Endodermal cell (in vitro differentiated cells): Measurements from ENCODE around the gene ZNF398. TPM values are rescaled to one million over a fixed set of nuclear protein-coding genes. Genes with fewer than 3 reads are reported as not detected.

Experiments used
- DNase-seq: peaks from one replicate; pipeline ENCODE4 v3.0.0-alpha.2; 2017
- H3K27ac ChIP-seq: 2 replicates; pipeline ENCODE4 v1.5.1; 2013; ENCODE audit warnings: mild to moderate bottlenecking, low read depth, low read length, moderate library complexity
- H3K27me3 ChIP-seq: 2 replicates; pipeline ENCODE4 v1.6.1; 2013; ENCODE audit warnings: mild to moderate bottlenecking, low read length, moderate library complexity; ENCODE audit not compliant: insufficient read depth, control insufficient read depth, poor library complexity, severe bottlenecking
- H3K36me3 ChIP-seq: 2 replicates; pipeline ENCODE4 v1.7.0; 2013; ENCODE audit warnings: mild to moderate bottlenecking, low read length, moderate library complexity; ENCODE audit not compliant: control insufficient read depth, insufficient read depth
- H3K4me1 ChIP-seq: one replicate; pipeline ENCODE4 v1.7.0; 2013; ENCODE audit warnings: low read length; ENCODE audit not compliant: control insufficient read depth, insufficient read depth
- H3K4me3 ChIP-seq: 2 replicates; pipeline ENCODE4 v1.5.1; 2013; ENCODE audit warnings: mild to moderate bottlenecking, low read length, moderate library complexity
- H3K9ac ChIP-seq: 2 replicates; pipeline ENCODE4 v1.6.1; 2013; ENCODE audit warnings: mild to moderate bottlenecking, low read length, moderate library complexity; ENCODE audit not compliant: poor library complexity, severe bottlenecking; ENCODE audit errors: extremely low read depth
- H3K9me3 ChIP-seq: 2 replicates; pipeline ENCODE4 v1.6.1; 2013; ENCODE audit warnings: mild to moderate bottlenecking, low read length, moderate library complexity; ENCODE audit not compliant: control insufficient read depth
- H3K27ac Mint-ChIP-seq: 2 replicates; pipeline ENCODE4 v1.8.0; 2020; ENCODE audit warnings: mixed read lengths
- H3K27me3 Mint-ChIP-seq: 2 replicates; pipeline ENCODE4 v1.8.0; 2021; ENCODE audit warnings: mild to moderate bottlenecking, mixed read lengths; ENCODE audit not compliant: insufficient read depth
- H3K36me3 Mint-ChIP-seq: 2 replicates; pipeline ENCODE4 v1.8.0; 2020; ENCODE audit warnings: low read depth, mixed read lengths
- H3K4me1 Mint-ChIP-seq: 2 replicates; pipeline ENCODE4 v1.8.0; 2020; ENCODE audit warnings: mixed read lengths
- H3K4me3 Mint-ChIP-seq: 2 replicates; pipeline ENCODE4 v1.8.0; 2020; ENCODE audit warnings: mild to moderate bottlenecking, moderate library complexity, mixed read lengths
- H3K9me3 Mint-ChIP-seq: 2 replicates; pipeline ENCODE4 v1.8.0; 2020; ENCODE audit warnings: mild to moderate bottlenecking, mixed read lengths
- CTCF ChIP-seq: fragments of 200-600 bp; sonication (generic); conservative IDR thresholded peaks from 2 replicates; pipeline ENCODE4 v1.5.0; 2021; ENCODE audit warnings: antibody characterized with exemption, mild to moderate bottlenecking
- WGBS, 2 experiments: methylation state at CpG; one replicate each; pipeline versions ENCODE4 v1.1.5 to v1.1.7; 2013; ENCODE audit warnings: missing lambda C conversion rate in 2 of 2, mixed read lengths in 1 of 2; ENCODE audit not compliant: insufficient coverage in 1 of 2, insufficient read length in 1 of 2; 5-methylcytosine and 5-hydroxymethylcytosine counted together
- total RNA-seq, 2 donors: library from RNA; stranded (reverse); fragmentation: NEBNext Ultra II Directional in 1 of 2; extraction: Animal tissue kit (Norgen Biotek cat#: 25700) in 1 of 2; gene quantifications; 2 replicates in 1 of 2; 3 replicates in 1 of 2; pipeline ENCODE4 v1.2.1, GENCODE V29; 2021

Gene ZNF398
- total RNA-seq, 2 donors from 2014 or later: 13.4 to 21.2 TPM

DNA sequence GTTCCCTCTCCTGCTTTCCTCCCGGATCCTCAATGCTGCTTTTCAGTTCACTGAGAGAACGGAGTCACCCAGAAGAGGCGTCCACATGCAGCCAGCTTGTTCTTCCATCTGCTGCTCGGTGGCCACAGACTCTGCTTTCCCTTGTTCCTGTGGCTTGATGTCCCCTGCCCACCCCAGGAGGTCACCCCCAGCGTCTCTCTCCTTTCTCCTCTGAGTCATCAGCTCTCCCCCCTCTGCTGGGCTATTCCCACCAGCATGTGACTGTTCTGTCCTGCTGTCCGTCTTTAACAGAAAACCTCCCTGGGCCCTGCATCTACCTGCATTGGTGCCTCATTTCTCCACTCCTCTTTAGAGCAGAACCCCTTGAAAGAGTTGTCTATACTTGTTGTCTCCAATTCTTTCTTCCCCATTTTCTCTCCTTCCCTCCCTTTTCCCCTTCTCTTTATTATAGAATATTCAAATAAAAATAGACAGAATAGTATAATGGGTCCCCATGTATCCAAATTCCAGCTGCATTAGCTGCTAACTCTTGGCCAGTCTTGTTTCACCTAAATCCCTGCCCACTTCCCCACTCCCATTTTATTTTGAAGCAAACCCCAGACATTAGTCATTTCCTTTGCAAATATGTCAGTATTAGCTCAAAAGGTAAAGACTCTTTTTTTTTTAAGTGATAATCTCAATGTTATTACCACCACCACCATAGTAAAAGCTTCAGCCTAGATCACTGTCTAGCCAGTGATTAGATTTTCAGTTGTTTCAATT, 52.2 kb downstream of the ZNF398 start:
- peaks cover 11% of the 10 kb centered on the region for H3K4me1 Mint-ChIP-seq
- Histone ChIP-seq H3K36me3 (peaks cover 54% of the 10 kb centered on the region), H3K4me1 (peaks cover 6% of the 10 kb centered on the region), H3K27me3 (no peaks in the 10 kb centered on the region), H3K4me3 (no peak overlapping the region), H3K9ac (no peak overlapping the region), H3K27ac (no peak overlapping the region), H3K9me3 (no peaks in the 10 kb centered on the region)
- no peaks in the 10 kb centered on the region for H3K27me3 Mint-ChIP-seq
- no peak for DNase-seq
- WGBS, 2 experiments: 96% methylated on average over 5 to 6 of the region's 6 CpGs
- no peak overlapping the region for H3K4me3 Mint-ChIP-seq
- H3K27ac Mint-ChIP-seq: peak overlapping the region; percentile 35
- TF ChIP-seq CTCF: no peak
- H3K36me3 Mint-ChIP-seq: peaks cover 61% of the 10 kb centered on the region
- no peaks in the 10 kb centered on the region for H3K9me3 Mint-ChIP-seq

DNA sequence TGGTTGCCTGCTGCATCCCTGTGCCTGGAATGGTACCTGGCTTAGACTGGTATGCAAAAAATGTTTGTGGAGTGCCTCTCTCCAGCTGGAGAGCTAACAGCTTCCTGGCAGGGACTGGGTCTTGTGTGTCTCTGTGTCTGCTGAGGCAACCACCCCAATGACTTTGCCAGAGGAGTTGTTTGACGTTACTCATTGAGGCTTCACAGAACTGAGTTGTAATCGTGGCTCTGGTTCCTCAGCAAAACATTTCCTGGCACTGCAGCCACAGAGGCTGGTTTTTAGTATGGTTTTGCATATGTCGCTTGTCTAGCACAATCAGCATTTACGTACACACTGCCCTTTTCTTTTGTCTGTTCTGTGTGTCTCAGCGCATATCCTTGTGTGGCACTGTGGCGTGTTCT, 55.6 kb downstream of the ZNF398 start:
- Mint-ChIP-seq H3K9me3 (no peaks in the 10 kb centered on the region), H3K4me3 (no peak overlapping the region)
- TF ChIP-seq CTCF: no peak

DNA sequence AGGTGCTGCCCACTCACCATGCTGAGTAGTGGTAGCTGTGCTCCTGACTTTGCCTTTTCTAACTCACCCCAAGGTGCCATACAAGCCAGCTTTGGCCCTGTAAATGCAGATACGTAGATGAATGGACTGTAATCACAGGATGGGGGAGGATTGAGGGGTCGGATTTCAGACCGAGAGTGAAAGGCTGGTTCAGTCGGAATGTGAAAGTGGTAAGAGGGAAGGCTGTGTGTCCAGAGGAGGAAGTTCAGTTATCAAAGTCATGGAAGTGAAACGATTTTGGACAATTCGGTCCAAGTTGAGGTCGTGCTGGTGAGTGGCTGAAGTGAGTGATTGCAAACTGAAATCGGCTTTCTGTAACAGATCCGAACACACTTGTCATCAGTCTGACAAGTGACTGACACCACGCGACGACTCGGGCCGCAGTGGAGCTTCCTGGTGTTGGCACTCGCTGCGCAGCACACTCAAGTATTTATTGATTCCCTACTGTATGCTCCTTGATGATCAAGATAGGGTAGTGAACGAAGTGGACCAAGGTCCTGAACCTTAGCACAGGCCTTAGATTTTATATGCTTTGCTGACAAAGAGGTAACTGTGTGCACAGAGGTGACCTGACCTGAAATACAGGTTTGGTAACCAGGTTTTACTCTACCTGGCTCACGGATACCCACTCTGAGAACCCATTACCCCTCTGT, 58.6 kb downstream of the ZNF398 start:
- Mint-ChIP-seq H3K36me3 (peaks cover 79% of the 10 kb centered on the region), H3K4me1 (no peaks in the 10 kb centered on the region), H3K9me3 (no peaks in the 10 kb centered on the region), H3K27me3 (no peaks in the 10 kb centered on the region), H3K27ac (no peak overlapping the region), H3K4me3 (no peak overlapping the region)
- no peak for DNase-seq
- no peak overlapping the region for H3K27ac ChIP-seq
- H3K4me3 ChIP-seq: no peak overlapping the region
- no peak overlapping the region for H3K9ac ChIP-seq
- WGBS, 2 experiments: 92 to 93% methylated on average over 16 to 18 of the region's 18 CpGs
- H3K27me3 ChIP-seq: no peaks in the 10 kb centered on the region
- peaks cover 80% of the 10 kb centered on the region for H3K36me3 ChIP-seq
- H3K9me3 ChIP-seq: no peaks in the 10 kb centered on the region
- no peak for TF ChIP-seq CTCF
- H3K4me1 ChIP-seq: no peaks in the 10 kb centered on the region

More for the DNA sequence above, 55.6 kb downstream of the ZNF398 start:
- 93 to 97% methylated on average over 3 to 6 of the region's 6 CpGs for WGBS, 2 experiments
- Mint-ChIP-seq H3K27me3 (no peaks in the 10 kb centered on the region), H3K36me3 (peaks cover 83% of the 10 kb centered on the region), H3K27ac (no peak overlapping the region), H3K4me1 (no peaks in the 10 kb centered on the region)
- Histone ChIP-seq H3K27ac (no peak overlapping the region), H3K9ac (no peak overlapping the region), H3K27me3 (no peaks in the 10 kb centered on the region), H3K4me1 (no peaks in the 10 kb centered on the region), H3K9me3 (no peaks in the 10 kb centered on the region), H3K4me3 (no peak overlapping the region), H3K36me3 (peaks cover 78% of the 10 kb centered on the region)
- no peak for DNase-seq
